Stimulated activated naive CD4-positive, alpha-beta T cell treated with Interleukin-2 at 50 U/mL for 16 hours (primary cell): Measurements from ENCODE around the gene USP33.
A peak's percentile ranks its signal among the peaks of the same experiment; 100 is the strongest.
"Not testable (repeated sequence)": the region's sequence is repeated elsewhere in the genome, so short reads cannot be mapped to it uniquely, and the experiment has no call there.

Experiments used
- DNase-seq: peaks from one replicate; lab custom pipeline; 2025; lab: John Stamatoyannopoulos, UW

Gene USP33

DNA sequence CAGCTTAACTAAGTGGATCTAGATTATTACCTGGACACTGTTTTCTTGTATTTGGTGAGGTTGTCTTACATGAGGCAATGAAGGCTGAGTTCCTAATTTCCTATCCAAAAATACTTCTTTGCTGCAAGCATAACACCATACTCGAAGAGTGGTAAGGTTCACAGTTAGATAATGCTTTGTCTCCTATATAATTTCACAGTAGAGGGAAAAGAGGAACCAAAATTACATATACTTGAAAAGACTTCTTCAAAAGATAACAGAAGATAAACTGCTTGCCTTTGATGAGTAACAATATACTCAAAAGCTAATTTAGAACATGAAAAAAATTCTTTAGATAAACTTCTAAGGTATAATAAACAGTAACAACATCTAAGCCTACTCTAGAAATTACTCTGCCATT is 20.4 kb downstream of the USP33 start:
- no peak for DNase-seq

DNA sequence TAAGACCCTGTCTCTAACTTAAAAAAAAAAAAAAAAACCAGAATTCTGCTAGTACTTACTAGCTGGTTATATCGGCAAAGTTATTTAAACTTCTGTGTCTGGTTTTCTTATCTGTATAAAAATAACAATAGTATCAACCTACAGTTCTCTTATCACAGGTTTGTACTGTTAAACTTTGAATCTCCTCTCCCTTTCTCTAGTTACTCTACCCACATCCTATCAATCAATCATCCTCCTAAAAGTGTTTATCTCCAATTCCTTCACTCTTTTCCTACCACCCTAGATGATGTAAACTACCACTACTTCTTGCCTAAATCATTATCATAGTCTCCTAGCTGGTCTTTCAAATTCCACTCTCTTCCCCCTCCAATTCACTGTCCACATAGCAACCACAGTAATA is 27.6 kb downstream of the USP33 start:
- DNase-seq = no peak

DNA sequence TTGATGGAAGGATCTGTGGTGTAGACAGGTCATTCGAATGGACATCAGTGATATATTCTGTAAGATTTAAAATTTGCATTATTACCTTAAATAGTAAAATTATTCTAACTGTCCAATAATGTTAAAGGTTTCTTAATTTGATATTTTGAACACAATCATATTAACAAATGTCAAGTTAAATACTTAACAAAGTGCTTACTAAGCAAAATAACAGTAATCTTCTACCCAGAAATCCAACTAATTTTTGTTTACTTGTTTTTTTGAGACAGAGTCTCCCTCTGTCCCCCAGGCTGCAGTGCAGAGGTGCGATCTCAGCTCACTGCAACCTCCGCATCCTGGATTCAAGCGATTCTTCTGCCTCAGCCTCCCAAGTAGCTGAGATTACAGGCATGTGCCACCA is 33.9 kb downstream of the USP33 start:
- no peak for DNase-seq

DNA sequence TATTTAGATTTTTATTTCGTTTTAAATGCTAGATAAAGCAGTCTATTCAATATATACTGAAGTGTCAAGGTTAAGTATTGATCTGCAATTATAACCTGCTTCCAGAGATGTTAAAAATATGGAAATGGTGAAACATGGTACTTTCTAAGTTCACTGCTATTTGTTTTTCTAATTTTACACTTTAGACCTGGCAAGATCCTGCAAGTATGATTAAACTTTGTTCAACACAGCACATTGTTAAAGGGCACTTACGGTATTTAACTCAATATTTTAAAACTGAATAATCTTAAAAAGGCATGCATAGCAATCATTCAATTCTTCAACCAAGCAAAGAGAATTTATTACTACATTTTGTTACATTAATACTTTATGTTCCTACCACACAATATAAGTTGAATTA is 41.5 kb downstream of the USP33 start:
- DNase-seq = no peak

DNA sequence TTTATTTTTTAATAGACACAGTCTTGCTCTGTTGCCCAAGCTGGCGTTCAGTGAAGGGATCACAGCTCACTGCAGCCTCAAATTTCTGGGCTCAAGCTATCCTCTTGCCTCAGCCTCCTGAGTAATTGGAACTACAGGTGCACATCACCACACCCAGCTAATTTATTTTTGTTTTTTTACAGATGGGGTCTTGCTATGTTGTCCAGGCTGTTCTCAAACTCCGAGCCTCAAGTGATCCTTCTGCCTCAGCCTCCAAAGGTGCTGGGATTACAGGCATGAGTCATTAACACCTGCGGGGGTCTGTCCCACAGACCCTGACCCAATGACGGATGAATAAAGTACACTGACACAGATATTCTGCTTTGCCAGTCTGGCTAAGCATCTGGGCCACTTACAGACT is 43.6 kb downstream of the USP33 start:
- no peak for DNase-seq

DNA sequence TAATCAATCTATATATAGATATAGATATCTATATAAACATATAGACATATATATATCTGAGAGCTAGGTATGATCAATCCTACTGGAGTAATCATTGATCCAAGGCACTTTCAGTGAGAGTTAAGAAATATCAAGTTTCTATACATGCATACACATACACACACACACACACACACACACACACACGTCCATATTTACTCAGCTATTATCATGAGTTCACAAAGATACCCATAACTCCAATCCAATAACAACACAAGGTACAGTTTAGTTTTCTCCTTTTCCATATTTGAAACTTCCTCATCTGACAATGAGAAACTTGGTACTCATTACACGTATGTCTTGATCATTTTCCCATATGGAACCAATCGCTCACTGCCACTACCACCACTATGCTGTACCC is 49.9 kb downstream of the USP33 start:
- no peak for DNase-seq

DNA sequence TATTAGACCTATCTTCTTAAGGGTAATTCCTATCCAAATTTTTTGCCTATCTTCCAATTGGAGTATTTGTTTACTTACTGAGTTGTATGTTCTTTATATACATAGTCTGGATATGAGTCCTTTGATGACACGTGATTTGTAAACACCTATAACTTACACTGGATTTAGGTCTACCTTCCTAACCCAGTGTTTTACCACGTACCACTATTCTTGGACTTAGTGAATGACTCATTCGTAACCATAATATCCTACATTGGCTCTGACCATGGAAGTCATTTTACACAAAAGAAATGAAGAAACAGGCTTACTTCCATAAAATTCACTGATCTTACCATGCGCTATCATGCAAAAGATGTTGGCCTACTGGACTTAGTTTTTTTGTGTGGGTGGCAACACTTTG is 53.3 kb downstream of the USP33 start:
- DNase-seq = no peak

DNA sequence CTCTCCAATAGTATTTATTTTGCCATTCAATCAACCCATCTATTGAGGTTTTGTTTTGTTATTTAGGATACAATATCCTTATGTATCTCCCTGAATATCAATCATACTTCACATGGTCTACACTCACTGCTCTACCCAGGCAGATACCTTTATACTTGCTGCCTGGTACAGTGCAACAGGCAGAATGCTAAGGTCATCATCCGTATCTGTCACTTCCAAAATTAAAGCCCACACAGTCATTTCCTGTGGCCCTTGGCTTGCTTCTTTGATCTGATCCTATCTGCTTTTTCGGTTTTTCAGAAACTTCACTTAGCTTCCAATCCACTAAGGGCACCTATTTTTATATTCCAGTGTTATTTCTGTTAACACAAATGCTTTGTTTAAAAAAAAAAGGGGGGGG is 54.9 kb downstream of the USP33 start:
- DNase-seq = no peak

DNA sequence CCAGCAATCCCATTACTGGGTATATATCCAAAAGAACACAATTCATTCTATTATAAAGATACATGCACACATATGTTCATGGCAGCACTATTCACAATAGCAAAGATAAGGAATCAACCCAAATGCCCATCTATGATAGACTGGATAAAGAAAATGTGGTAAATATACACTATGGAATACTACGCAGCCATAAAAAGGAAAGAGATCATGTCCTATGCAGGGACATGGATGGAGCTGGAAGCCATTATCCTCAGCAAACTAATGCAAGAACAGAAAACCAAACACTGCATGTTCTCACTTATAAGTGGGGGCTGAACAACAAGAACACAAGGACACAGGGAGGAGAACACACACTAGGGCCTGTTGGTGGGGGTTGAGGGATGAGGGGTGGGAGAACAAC is 60.0 kb downstream of the USP33 start:
- not testable (repeated sequence) for DNase-seq

DNA sequence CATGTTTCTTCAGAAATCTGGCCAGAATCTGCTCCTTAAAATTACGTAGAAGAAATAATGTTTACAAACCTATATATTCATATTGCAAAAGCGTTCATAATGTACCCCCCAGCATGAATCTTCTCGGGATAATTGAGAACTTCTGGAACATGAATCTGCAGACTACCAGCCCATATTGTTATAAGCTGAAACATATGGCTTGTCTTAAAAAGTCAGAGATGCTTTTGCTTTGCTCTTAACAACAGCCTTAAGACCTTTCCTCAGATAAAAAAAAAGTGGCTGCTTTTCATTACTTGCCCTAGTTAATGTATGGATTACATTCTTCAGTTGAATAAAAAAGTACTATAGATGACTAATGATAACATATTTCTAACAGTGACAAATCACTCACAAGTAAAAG is 62.2 kb downstream of the USP33 start:
- DNase-seq = no peak

DNA sequence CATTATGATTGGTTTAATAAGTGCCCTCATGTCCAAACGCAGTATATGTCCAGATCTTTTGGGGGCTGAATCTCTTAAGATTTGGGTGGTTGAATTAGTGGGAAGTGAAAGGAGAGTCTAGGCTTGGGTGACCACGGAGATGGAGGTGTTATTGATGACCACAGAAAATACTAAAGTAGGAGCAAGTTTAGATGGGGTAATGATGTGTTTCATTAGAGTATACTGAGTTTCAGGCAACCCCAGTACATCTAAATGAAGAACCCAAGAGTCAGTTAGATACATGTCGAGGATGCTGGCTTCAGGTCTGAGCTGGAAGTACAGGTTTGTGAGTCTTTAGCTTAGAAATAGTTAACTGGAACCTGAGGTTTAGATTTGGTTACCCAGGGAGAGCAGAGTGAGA is 70.7 kb downstream of the USP33 start:
- DNase-seq = no peak

DNA sequence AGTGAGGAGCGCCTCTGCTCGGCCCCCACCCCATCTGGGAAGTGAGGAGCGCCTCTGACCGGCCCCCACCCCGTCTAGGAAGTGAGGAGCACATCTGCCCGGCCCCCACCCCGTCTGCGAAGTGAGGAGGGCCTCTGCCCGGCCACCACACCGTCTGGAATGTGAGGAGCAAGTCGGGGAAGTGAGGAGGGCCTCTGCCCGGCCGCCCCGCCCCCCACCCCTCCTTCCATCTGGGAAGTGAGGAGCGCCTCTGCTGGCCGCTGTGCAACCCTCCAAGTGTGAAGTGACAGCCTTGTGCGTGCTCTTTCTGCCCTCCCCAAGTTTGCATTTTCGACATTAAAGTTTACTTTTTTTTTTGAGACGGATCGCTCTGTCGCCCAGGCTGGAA is 72.1 kb downstream of the USP33 start:
- DNase-seq = peak; percentile 5

DNA sequence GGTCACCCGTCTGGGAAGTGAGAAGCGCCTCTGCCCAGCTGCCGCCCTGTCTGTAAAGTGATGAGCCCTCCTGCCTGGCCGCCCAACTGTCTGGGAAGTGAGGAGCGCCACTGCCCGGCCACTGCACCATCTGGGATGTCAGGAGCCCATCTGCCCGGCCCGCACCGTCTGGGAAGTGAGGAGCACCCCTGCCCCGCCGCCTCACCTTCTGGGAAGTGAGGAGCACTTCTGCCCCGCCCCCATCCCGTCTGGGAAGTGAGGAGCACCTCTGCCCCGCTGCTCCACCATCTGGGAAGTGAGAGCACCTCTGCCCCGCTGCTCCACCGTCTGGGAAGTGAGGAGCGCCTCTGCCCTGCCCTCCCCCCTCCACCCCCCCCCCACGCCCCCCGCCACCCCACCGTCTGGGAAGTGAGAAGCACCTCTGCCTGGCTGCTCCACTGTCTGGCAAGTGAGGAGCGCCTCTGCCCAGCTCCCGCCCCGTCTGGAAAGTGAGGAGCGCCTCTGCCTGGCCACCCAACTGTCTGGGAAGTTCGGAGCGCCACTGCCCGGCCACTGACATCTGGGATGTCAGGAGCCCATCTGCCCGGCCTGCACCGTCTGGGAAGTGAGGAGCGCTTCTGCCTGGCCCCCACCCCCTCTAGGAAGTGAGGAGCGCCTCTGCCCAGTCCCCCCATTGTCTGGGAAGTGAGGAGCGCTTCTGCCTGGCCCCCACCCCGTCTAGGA is 72.7 kb downstream of the USP33 start:
- DNase-seq = no peak

DNA sequence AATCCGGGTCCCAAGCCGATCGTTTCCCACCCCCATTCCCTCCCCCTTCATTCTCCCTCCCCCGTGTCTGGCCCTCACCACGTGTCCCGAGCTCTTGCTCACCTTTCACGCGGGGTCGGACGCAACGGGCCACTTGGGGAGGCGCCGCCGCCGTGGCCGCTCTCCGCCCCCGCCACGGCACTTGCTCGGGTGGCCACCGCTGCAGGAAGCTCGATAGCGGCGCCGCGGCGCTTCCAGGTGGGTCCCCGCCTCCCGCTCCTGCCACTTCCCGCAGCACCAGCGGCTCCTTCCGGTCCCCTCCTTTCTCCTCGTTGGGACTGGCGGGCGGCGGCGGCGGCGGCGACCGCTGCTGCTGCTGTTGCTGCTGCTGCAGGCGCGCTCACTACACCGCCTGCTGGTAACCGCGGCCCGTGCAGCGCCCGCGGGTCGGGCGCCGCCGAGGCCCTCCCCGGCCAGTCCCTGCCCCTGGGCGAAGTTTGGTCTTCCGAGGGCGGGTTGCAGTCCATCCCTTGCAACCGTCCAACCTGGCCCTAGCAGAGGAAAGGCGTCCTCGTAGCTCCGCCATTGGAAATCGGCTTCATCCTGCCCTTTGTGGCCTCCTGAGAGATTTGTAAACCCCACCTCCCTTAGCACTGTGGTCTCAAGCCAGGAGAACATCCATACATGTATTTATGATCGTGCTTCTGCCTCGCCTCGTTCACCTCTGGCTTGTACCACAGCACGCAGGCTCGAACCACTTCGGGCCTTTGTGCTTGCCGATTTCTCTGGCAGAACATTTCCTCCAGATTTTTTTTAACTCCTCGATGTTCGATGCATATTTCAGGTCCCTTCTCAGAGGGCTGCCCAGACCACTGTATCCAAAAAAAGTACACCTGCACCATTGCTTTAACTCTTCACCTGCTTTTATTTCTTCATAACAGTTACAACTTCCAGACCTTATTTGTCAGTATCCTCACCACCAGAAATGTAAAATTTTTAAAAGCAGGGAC is 76.2 kb downstream of the USP33 start:
- peak; percentile 92 for DNase-seq

DNA sequence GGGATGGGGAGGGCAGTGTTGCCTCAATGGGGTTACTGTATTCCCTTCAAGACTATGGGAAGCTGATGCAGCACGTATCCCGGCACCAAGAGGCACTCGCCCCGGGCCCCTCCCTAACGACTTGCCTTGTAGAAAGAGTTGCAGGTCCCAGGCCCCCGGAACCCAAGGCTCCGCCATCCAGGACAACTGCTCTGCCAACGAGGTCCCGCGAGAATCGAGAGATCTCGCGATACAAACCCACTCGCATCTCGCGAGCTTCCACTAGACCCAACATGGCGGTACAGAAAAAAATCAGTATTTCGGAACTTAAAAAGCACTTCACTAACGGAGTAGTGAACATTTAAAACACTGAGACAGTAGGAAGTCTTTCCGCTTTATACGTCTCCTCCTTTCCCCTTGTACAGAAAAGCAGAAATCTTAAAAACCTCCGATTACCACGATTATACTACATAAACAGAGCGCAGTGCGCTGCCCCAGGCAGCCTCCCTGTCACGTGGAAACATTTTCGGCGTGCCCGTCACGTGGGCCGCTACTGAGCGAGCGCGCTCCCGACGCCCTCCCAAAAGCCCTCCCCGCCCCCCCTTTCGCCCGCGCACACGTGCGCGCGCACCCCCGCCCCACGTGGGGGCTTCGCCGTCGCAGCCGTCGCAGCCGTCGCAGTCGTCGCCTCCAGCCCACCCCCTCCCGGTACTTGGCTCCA is 77.0 kb downstream of the USP33 start, which contains the start of gene ZZZ3:
Gene ZZZ3 (minus strand): TSS at position 199 of the 700 bp plus-strand sequence. CDS start 49,304 bp downstream, outside the sequence.
- peak; percentile 87 for DNase-seq

DNA sequence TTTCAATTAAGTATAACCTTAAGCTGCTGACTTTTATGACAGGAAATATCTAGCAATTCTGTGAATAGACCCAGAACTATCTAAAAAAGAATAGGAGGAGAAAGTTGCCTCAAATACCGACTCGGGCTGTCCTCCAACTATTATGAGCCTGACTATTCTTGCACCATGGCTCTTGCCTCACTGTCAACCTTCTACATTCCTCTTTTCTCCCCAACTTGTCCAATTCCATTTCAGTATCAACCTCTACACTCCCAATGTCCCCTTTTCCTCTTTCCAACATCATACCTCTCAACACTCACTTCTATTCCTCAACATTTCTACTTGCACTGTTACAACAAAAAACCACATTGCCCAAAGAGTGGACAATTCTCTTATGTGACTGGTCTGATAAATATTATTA is 79.5 kb downstream of the USP33 start:
- DNase-seq = no peak

DNA sequence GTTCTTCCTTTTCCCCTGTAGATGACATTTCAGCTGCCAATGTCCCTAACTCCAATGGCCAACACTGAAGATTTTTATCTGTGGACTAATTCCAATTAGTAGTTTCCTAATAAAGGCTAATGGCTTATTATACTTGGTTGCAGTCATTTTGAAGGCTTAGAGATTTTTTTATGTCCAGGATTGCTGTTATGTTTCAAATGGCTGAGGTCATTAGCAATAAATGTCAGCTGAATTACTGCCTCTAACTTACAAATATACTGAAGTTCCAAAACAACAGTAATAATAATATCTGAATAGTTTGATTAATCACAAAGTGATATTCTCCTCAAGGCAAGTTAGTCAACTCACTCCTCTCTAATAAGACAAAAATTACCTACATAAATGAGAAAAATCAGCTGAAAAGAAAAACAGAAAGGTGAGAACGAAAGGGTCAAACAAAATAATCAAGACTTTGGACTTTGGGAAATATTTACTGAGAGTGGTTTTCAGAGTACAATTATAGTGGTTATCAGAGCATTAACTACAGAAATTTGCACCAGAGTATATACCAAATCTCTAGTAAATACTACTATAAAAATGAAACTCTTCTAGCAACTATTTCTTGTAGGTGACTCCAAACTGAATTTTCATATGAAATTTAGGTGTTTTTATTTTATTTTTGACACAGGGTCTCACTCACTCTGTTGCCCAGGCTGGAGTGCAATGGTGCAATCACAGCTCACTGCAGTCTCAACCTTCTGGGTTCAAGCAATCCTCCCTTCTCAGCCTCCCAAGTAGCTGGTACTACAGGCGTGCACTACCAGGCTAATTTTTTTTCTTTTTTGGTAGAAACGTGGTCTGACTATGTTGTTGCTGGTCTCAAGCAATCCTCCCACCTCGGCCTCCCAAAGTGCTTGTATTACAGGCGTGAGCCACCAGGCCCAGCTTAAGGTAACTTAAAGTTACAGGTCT is 80.7 kb downstream of the USP33 start:
- no peak for DNase-seq

DNA sequence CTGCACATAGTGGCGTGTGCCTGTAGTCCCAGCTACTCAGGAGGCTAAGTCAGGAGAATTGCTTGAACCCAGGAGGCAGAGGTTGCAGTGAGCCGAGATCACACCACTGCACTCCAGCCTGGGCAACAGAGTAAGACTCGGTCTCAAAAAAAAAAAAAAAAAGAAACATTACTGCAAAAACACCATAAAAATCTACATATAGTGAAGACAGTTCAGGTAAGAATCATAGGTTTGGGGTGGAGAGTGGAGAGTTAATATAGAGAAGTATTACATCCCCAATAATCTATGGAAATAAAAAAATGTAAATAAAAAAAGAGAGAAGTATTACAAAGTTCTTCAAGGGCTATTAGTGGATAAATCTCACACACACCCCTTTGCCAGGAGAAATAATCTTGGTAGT is 84.8 kb downstream of the USP33 start:
- not testable (repeated sequence) for DNase-seq

DNA sequence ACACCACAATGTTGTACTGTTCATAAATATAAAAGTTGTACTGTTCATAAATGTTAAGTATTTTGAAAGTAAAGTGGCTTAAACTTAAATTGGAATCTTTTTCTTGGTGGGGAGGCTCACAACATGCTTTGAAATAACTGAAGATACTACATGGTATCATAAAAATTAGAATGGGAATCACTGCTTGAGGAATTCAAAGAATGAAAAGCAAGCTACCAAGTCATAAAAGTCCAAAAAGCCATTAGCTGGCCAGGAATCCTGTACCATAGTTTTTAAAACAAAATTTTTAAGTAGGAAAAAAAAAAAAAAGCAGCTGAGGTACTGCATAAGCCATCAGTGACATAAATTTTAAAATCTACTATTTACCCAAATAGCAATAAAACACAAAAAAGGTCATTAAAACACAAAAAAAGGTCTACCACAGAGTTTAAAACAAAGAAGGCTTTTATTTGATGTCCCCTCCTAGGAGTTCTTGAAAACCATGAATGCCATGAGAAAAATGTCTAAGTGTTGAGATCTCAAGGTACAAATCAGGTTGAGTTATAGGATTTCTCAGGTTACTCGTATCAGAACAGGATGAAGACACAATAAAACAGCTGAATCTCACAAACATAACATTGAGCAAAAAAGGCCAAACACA is 85.8 kb downstream of the USP33 start:
- no peak for DNase-seq

DNA sequence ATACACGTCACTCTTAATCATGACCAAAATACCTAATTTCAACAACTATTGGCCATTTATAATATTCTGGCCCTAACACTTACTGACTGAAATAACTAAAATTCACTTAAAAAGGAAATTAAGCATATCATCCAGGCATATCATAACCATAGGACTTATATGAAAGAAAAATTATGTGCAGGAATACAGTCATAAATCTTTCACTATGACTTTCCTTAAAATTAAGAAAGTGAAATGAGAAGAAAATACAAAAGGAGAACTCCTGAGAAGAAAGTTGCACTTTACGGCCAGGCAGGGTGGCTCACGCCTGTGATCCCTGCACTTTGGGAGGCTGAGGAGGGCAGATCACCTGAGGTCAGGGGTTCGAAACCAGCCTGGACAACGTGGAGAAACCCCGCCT is 86.6 kb downstream of the USP33 start:
- DNase-seq = no peak

DNA sequence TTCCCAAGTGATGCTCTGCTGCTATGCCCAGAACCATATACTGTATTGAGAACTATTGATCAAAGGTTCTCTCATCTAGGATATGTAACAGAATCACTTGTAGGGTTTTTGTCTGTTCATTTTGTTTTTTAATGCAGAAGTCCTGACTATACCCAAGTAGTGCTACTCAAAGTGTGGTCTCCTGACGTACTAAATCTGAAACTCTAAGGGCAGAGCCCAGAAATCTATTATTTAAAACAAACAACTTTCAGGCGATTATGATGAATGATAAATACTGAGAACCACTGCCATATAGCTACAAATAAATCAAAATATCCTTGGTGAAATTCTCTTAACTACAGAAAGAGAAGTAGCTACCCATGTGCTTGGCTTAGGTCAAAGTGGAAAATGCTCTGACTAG is 87.3 kb downstream of the USP33 start:
- DNase-seq = no peak
